ENCODE measurements around the gene PAK3. TPM values are rescaled to one million over a fixed set of nuclear protein-coding genes. Genes with fewer than 3 reads are reported as not detected.

Gene PAK3
- total and polyA plus RNA-seq, 4 donors: 0.10 to 1.4 (median 0.66) TPM

GRCh38 chrX:111127038-111127437 lies 31.0 kb downstream of the PAK3 start:
- H3K4me3 ChIP-seq: no peak overlapping the region
- no peaks in the 10 kb centered on the region for H3K4me1 ChIP-seq (ENCODE audit: control insufficient read depth in 5 of 5, insufficient read depth in 5 of 5, low read length in 5 of 5)
- H3K9me3 ChIP-seq (ENCODE audit: control insufficient read depth in 4 of 4, insufficient read depth in 3 of 4, low read length in 3 of 4): no peaks in the 10 kb centered on the region
- H3K9ac ChIP-seq (ENCODE audit: insufficient read depth in 1 of 2, low read length in 2 of 2): no peak overlapping the region
- ATAC-seq (ENCODE audit: insufficient read depth, low FRiP score) (no peak), DNase-seq (no peak)
- no peak for TF ChIP-seq CTCF (IDR thresholded peaks at IDR 0.05; ENCODE audit: control extremely low read depth, extremely low read depth)
- H3K27me3 ChIP-seq (ENCODE audit: control insufficient read depth in 3 of 3, insufficient read depth in 3 of 3, low read length in 2 of 3): peaks cover 5 to 57% (median 22%) of the 10 kb centered on the region in 3 donors
- H3K36me3 ChIP-seq (ENCODE audit: control insufficient read depth in 4 of 4, insufficient read depth in 4 of 4, low read length in 4 of 4): no peaks in the 10 kb centered on the region
- no peak overlapping the region for H3K27ac ChIP-seq (ENCODE audit: low read depth in 1 of 2, low read length in 1 of 2)

GRCh38 chrX:111129921-111130320 lies 33.9 kb downstream of the PAK3 start:
- Histone ChIP-seq H3K4me1 (ENCODE audit: control insufficient read depth in 5 of 5, insufficient read depth in 5 of 5, low read length in 5 of 5) (no peaks in the 10 kb centered on the region), H3K9ac (ENCODE audit: insufficient read depth in 1 of 2, low read length in 2 of 2) (no peak overlapping the region), H3K4me3 (no peak overlapping the region), H3K27me3 (ENCODE audit: control insufficient read depth in 3 of 3, insufficient read depth in 3 of 3, low read length in 2 of 3) (peaks cover 0 to 51% (median 18%) of the 10 kb centered on the region in 3 donors), H3K9me3 (ENCODE audit: control insufficient read depth in 4 of 4, insufficient read depth in 3 of 4, low read length in 3 of 4) (no peaks in the 10 kb centered on the region), H3K36me3 (ENCODE audit: control insufficient read depth in 4 of 4, insufficient read depth in 4 of 4, low read length in 4 of 4) (no peaks in the 10 kb centered on the region), H3K27ac (ENCODE audit: low read depth in 1 of 2, low read length in 1 of 2) (no peak overlapping the region)
- ATAC-seq (ENCODE audit: insufficient read depth, low FRiP score) (no peak), DNase-seq (no peak)
- WGBS, 2 donors: 73 to 89% methylated on average over 1 of the region's 1 CpG
- no peak for TF ChIP-seq CTCF (IDR thresholded peaks at IDR 0.05; ENCODE audit: control extremely low read depth, extremely low read depth)

- DNase-seq (no peak), ATAC-seq (ENCODE audit: insufficient read depth, low FRiP score) (no peak)
- peaks cover 0 to 48% (median 26%) of the 10 kb centered on the region in 3 donors for H3K27me3 ChIP-seq (ENCODE audit: control insufficient read depth in 3 of 3, insufficient read depth in 3 of 3, low read length in 2 of 3)
- H3K27ac ChIP-seq (ENCODE audit: low read depth in 1 of 2, low read length in 1 of 2): no peak overlapping the region
- no peaks in the 10 kb centered on the region for H3K36me3 ChIP-seq (ENCODE audit: control insufficient read depth in 4 of 4, insufficient read depth in 4 of 4, low read length in 4 of 4)
- no peak overlapping the region for H3K9ac ChIP-seq (ENCODE audit: insufficient read depth in 1 of 2, low read length in 2 of 2)
- no peak for TF ChIP-seq CTCF (IDR thresholded peaks at IDR 0.05; ENCODE audit: control extremely low read depth, extremely low read depth)
- no peaks in the 10 kb centered on the region for H3K4me1 ChIP-seq (ENCODE audit: control insufficient read depth in 5 of 5, insufficient read depth in 5 of 5, low read length in 5 of 5)
- H3K9me3 ChIP-seq (ENCODE audit: control insufficient read depth in 4 of 4, insufficient read depth in 3 of 4, low read length in 3 of 4): no peaks in the 10 kb centered on the region
- no peak overlapping the region for H3K4me3 ChIP-seq
These were observed 35.6 kb downstream of the PAK3 start for GRCh38 chrX:111131572-111131971.

GRCh38 chrX:111133389-111133788 lies 37.4 kb downstream of the PAK3 start:
- DNase-seq (no peak), ATAC-seq (ENCODE audit: insufficient read depth, low FRiP score) (no peak)
- Histone ChIP-seq H3K9me3 (ENCODE audit: control insufficient read depth in 4 of 4, insufficient read depth in 3 of 4, low read length in 3 of 4) (no peaks in the 10 kb centered on the region), H3K36me3 (ENCODE audit: control insufficient read depth in 4 of 4, insufficient read depth in 4 of 4, low read length in 4 of 4) (no peaks in the 10 kb centered on the region), H3K27me3 (ENCODE audit: control insufficient read depth in 3 of 3, insufficient read depth in 3 of 3, low read length in 2 of 3) (peaks cover 0 to 46% (median 28%) of the 10 kb centered on the region in 3 donors), H3K27ac (ENCODE audit: low read depth in 1 of 2, low read length in 1 of 2) (no peak overlapping the region), H3K9ac (ENCODE audit: insufficient read depth in 1 of 2, low read length in 2 of 2) (no peak overlapping the region), H3K4me3 (no peak overlapping the region), H3K4me1 (ENCODE audit: control insufficient read depth in 5 of 5, insufficient read depth in 5 of 5, low read length in 5 of 5) (no peaks in the 10 kb centered on the region)
- no peak for TF ChIP-seq CTCF (IDR thresholded peaks at IDR 0.05; ENCODE audit: control extremely low read depth, extremely low read depth)
